ENCODE measurements around the gene CCDC88B. TPM values are rescaled to one million over a fixed set of nuclear protein-coding genes. Genes with fewer than 3 reads are reported as not detected.
A peak's percentile ranks its signal among the peaks of the same experiment; 100 is the strongest.

The CCDC88B gene
- total and polyA plus RNA-seq, 9 of the 15 experiments (the other 6 are each of a cell fraction or from before 2014, with no cell fraction given): 0.13 to 18.1 (median 7.9) TPM

DNA sequence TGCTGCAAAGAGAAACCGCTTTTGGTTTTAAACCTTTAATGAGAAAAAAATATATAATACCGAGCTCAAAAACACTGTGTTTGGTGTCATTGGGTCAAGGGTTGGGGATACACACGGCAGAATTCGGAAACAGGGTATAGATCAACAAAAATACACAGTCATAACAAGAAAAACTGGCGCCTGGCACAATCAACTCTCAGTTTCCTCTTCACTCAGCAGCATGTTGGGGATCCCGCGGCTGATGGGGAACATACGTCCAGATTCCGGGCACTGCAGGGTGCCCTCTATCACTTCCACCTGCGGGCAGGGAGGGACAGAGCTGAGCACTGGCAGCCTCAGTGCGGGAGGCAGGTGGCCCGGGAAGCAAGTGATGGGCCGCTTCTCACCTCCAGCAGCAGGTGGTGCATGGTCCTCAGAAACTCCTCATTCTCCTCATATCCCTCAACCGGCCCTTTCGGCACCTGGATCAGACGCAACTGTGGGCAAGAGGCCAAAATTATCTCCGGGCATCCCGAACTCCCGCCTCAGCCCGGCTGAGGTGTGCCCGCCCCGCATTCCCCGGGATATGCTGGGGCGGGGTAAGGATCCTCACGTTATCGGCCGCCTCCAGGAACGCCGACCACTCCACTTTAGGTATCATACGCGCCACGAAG is 23.2 kb upstream of the CCDC88B start (continued):
- TF ChIP-seq ARNT (IDR thresholded peaks at IDR 0.05) (0 out of 4 replicates have a peak, but pooled peaks of 1 of the 2 experiments have one; percentile 57), ILK (tag; IDR thresholded peaks at IDR 0.05; ENCODE audit: borderline replicate concordance, low read depth) (no peak), TFAP4 (CRISPR knock-in tag; IDR thresholded peaks at IDR 0.05; ENCODE audit: borderline replicate concordance) (peak; percentile 51; the same call in 1 of the 2 replicates), RB1 (IDR thresholded peaks at IDR 0.05; ENCODE audit: low read depth) (0 out of 2 replicates have a peak, but pooled peaks have one; percentile 59), BCOR (IDR thresholded peaks at IDR 0.05) (peak; percentile 11; the same call in 1 of the 2 replicates), RBM17 (IDR thresholded peaks at IDR 0.05; ENCODE audit: borderline replicate concordance, low read depth, low read length) (no peak), RBFOX2 (IDR thresholded peaks at IDR 0.05; ENCODE audit: low read depth, low read length) (no peak), RNF2 (IDR thresholded peaks at IDR 0.05) (no peak), ZBTB5 (IDR thresholded peaks at IDR 0.05) (no peak), TARDBP (IDR thresholded peaks at IDR 0.05) (0 out of 2 replicates have a peak, but pooled peaks have one; percentile 46), E2F4 (CRISPR knock-in tag; IDR thresholded peaks at IDR 0.05; ENCODE audit: low read depth) (0 out of 2 replicates have a peak, but pooled peaks have one; percentile 16), TCF7 (IDR thresholded peaks at IDR 0.05; ENCODE audit: borderline replicate concordance) (no peak), KAT7 (CRISPR knock-in tag; IDR thresholded peaks at IDR 0.05; ENCODE audit: borderline replicate concordance) (peak; percentile 89; the same call in 1 of the 2 replicates)
- TF ChIP-seq, protein P1, sequence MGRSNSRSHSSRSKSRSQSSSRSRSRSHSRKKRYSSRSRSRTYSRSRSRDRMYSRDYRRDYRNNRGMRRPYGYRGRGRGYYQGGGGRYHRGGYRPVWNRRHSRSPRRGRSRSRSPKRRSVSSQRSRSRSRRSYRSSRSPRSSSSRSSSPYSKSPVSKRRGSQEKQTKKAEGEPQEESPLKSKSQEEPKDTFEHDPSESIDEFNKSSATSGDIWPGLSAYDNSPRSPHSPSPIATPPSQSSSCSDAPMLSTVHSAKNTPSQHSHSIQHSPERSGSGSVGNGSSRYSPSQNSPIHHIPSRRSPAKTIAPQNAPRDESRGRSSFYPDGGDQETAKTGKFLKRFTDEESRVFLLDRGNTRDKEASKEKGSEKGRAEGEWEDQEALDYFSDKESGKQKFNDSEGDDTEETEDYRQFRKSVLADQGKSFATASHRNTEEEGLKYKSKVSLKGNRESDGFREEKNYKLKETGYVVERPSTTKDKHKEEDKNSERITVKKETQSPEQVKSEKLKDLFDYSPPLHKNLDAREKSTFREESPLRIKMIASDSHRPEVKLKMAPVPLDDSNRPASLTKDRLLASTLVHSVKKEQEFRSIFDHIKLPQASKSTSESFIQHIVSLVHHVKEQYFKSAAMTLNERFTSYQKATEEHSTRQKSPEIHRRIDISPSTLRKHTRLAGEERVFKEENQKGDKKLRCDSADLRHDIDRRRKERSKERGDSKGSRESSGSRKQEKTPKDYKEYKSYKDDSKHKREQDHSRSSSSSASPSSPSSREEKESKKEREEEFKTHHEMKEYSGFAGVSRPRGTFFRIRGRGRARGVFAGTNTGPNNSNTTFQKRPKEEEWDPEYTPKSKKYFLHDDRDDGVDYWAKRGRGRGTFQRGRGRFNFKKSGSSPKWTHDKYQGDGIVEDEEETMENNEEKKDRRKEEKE (IDR thresholded peaks at IDR 0.05; ENCODE audit: borderline replicate concordance in 1 of 2, control insufficient read depth in 1 of 2, low read depth in 2 of 2, low read length in 1 of 2): 0 out of 4 replicates have a peak, but pooled peaks of 1 of the 2 experiments have one; percentile 55
- TF ChIP-seq, protein P2, sequence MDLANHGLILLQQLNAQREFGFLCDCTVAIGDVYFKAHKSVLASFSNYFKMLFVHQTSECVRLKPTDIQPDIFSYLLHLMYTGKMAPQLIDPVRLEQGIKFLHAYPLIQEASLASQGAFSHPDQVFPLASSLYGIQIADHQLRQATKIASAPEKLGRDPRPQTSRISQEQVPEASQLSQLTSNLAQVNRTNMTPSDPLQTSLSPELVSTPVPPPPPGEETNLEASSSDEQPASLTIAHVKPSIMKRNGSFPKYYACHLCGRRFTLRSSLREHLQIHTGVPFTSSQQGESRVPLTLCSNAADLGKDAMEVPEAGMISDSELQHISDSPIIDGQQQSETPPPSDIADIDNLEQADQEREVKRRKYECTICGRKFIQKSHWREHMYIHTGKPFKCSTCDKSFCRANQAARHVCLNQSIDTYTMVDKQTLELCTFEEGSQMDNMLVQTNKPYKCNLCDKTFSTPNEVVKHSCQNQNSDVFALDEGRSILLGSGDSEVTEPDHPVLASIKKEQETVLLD (IDR thresholded peaks at IDR 0.05): no peak
- TF ChIP-seq, protein P3, sequence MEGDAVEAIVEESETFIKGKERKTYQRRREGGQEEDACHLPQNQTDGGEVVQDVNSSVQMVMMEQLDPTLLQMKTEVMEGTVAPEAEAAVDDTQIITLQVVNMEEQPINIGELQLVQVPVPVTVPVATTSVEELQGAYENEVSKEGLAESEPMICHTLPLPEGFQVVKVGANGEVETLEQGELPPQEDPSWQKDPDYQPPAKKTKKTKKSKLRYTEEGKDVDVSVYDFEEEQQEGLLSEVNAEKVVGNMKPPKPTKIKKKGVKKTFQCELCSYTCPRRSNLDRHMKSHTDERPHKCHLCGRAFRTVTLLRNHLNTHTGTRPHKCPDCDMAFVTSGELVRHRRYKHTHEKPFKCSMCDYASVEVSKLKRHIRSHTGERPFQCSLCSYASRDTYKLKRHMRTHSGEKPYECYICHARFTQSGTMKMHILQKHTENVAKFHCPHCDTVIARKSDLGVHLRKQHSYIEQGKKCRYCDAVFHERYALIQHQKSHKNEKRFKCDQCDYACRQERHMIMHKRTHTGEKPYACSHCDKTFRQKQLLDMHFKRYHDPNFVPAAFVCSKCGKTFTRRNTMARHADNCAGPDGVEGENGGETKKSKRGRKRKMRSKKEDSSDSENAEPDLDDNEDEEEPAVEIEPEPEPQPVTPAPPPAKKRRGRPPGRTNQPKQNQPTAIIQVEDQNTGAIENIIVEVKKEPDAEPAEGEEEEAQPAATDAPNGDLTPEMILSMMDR (IDR thresholded peaks at IDR 0.05 in 2 of 3, conservative IDR thresholded peaks at IDR 0.05 in 1 of 3; ENCODE audit: insufficient read depth in 2 of 3, low read depth in 1 of 3, low read length in 3 of 3): peak; percentile 29 to 48 (median 38); a peak in 4 of 6 replicates
